HL-60 (cell line): ENCODE results near the gene WNT5B.

ENCODE experiments used
- CTCF ChIP-seq: IDR thresholded peaks from one replicate; pipeline ENCODE4 v1.5.1; 2011; ENCODE audit warnings: low read length, control low read depth, inconsistent platforms; ENCODE audit not compliant: insufficient read depth
- GABPA ChIP-seq: IDR thresholded peaks from 2 replicates; pipeline ENCODE4 v1.6.1; 2012; ENCODE audit warnings: low read depth
- POLR2AphosphoS5 ChIP-seq: IDR thresholded peaks from 2 replicates; pipeline ENCODE4 v1.6.1; 2012; ENCODE audit warnings: low read depth
- REST ChIP-seq: IDR thresholded peaks from 2 replicates; pipeline ENCODE4 v1.6.1; 2012; ENCODE audit warnings: low read depth; ENCODE audit not compliant: insufficient replicate concordance
- SPI1 ChIP-seq: IDR thresholded peaks from 2 replicates; pipeline ENCODE4 v1.6.1; 2012; ENCODE audit warnings: low read depth, mild to moderate bottlenecking, borderline replicate concordance

- no peak for TF ChIP-seq CTCF
- no peak for TF ChIP-seq GABPA
- no peak for TF ChIP-seq REST
- TF ChIP-seq POLR2AphosphoS5: no peak
- no peak for TF ChIP-seq SPI1
Observed at GRCh38 chr12:1594006-1594260, 35.1 kb upstream of the WNT5B start.
